Measurements from ENCODE around the gene CTSZ.
"Not testable (repeated sequence)": the region's sequence is repeated elsewhere in the genome, so short reads cannot be mapped to it uniquely, and the experiment has no call there.

Gene CTSZ

GRCh38 chr20:59013031-59013951 lies 6.2 kb upstream of the CTSZ start:
- DNase-seq: no peak

- not testable (repeated sequence) for DNase-seq
Observed at GRCh38 chr20:59011874-59012157, 4.8 kb upstream of the CTSZ start.

GRCh38 chr20:59010995-59011873 lies 4.2 kb upstream of the CTSZ start:
- DNase-seq: peak; percentile 88 to 91

GRCh38 chr20:59010321-59010994 lies 3.4 kb upstream of the CTSZ start:
- no peak for DNase-seq

- DNase-seq: no peak
Observed at GRCh38 chr20:59008715-59009336, 1.8 kb upstream of the CTSZ start.

- peak; percentile 92 to 95 for DNase-seq
Observed at GRCh38 chr20:59007665-59008511, 834 bp upstream of the CTSZ start.

GRCh38 chr20:59006167-59006863 lies 739 bp downstream of the CTSZ start:
- DNase-seq: peak in 1 of 2 donors; percentile 14

GRCh38 chr20:59005523-59006166 lies 1.4 kb downstream of the CTSZ start:
- DNase-seq: no peak

GRCh38 chr20:59004763-59005522 lies 2.1 kb downstream of the CTSZ start:
- DNase-seq: peak; percentile 85 to 87

- DNase-seq: peak in 1 of 2 donors; percentile 88
Observed at GRCh38 chr20:59004493-59004762, 2.6 kb downstream of the CTSZ start.

GRCh38 chr20:59003836-59004492 lies 3.1 kb downstream of the CTSZ start:
- no peak for DNase-seq

- DNase-seq: no peak
Observed at GRCh38 chr20:59002874-59003399, 4.1 kb downstream of the CTSZ start.

GRCh38 chr20:59002388-59002787 lies 4.7 kb downstream of the CTSZ start:
- no peak for DNase-seq

GRCh38 chr20:59001449-59002171 lies 5.4 kb downstream of the CTSZ start:
- peak in 1 of 2 donors; percentile 9 for DNase-seq

GRCh38 chr20:59001068-59001448 lies 6.0 kb downstream of the CTSZ start:
- DNase-seq: no peak

GRCh38 chr20:59000326-59000725 lies 6.7 kb downstream of the CTSZ start:
- no peak for DNase-seq

GRCh38 chr20:58998656-58999055 lies 8.4 kb downstream of the CTSZ start:
- DNase-seq: no peak

- DNase-seq: no peak
Observed at GRCh38 chr20:58997141-58997770, 9.8 kb downstream of the CTSZ start.

All from inflammatory macrophage (primary cell).